H1 (cell line): ENCODE data around the gene COPZ2. TPM values are rescaled to one million over a fixed set of nuclear protein-coding genes. Genes with fewer than 3 reads are reported as not detected.
A peak's percentile ranks its signal among the peaks of the same experiment; 100 is the strongest.

Experiments
- CTCF ChIA-PET: fragments of 300-600 bp; sonication (Branson Sonifier 250); formaldehyde crosslinking; loops from one replicate; lab custom pipeline; 2021; ENCODE audit not compliant: partially characterized antibody; lab: Charles Lee
- POLR2A ChIA-PET: fragments of 300-600 bp; sonication (Branson Sonifier 250); formaldehyde crosslinking; loops from one replicate; lab custom pipeline; 2021; ENCODE audit warnings: inconsistent platforms; ENCODE audit not compliant: partially characterized antibody; lab: Charles Lee
- DNase-seq, 2 experiments: peaks; one replicate each; pipeline versions ENCODE4 v3.0.0 to v3.0.0-alpha.2; 2010 to 2022; ENCODE audit warnings: low spot score in 2 of 2, low read depth in 1 of 2, mixed read lengths in 1 of 2
- FAIRE-seq: peaks from 2 replicates; lab custom pipeline; 2011; peaks lifted over from hg19 to GRCh38; lab: Jason Lieb, UNC
- H2AFZ ChIP-seq: 2 replicates; pipeline ENCODE4 v1.8.1; 2012; ENCODE audit warnings: low read length, inconsistent platforms
- H2AK5ac ChIP-seq: 2 replicates; pipeline ENCODE4 v1.6.1; 2013; ENCODE audit warnings: low read depth, low read length
- H2BK120ac ChIP-seq: replicated peaks from 2 replicates; pipeline ENCODE3; 2013; ENCODE audit warnings: low read depth, low read length, inconsistent platforms
- H2BK12ac ChIP-seq: 2 replicates; pipeline ENCODE4 v1.6.1; 2013; ENCODE audit warnings: low read depth, low read length
- H2BK15ac ChIP-seq: 2 replicates; pipeline ENCODE4 v1.6.1; 2013; ENCODE audit warnings: low read length
- H2BK20ac ChIP-seq: 2 replicates; pipeline ENCODE4 v1.6.1; 2013; ENCODE audit warnings: low read length
- H2BK5ac ChIP-seq: 2 replicates; pipeline ENCODE4 v1.6.1; 2013; ENCODE audit warnings: low read depth, low read length
- H3K14ac ChIP-seq: 2 replicates; pipeline ENCODE4 v1.6.1; 2013; ENCODE audit warnings: inconsistent platforms; ENCODE audit not compliant: insufficient read length
- H3K18ac ChIP-seq: 2 replicates; pipeline ENCODE4 v1.6.1; 2013; ENCODE audit warnings: low read length; ENCODE audit errors: extremely low read depth
- H3K23ac ChIP-seq: 2 replicates; pipeline ENCODE4 v1.6.1; 2013; ENCODE audit warnings: inconsistent platforms; ENCODE audit not compliant: insufficient read length
- H3K23me2 ChIP-seq: 2 replicates; pipeline ENCODE4 v1.6.1; 2013; ENCODE audit warnings: low read depth, low read length
- H3K27ac ChIP-seq: 2 replicates; pipeline ENCODE4 v1.6.1; 2011; ENCODE audit warnings: low read depth, low read length, inconsistent platforms
- H3K27me3 ChIP-seq, 4 experiments: replicated peaks in 1 of 4; 1 replicate in 1 of 4; 2 replicates in 3 of 4; pipeline versions ENCODE4 v1.6.1 to v1.8.1; 2011 to 2013; ENCODE audit warnings: low read length in 3 of 4, mild to moderate bottlenecking in 3 of 4, inconsistent platforms in 2 of 4, mixed read lengths in 2 of 4, moderate library complexity in 1 of 4; ENCODE audit not compliant: control insufficient read depth in 3 of 4, insufficient read depth in 3 of 4; ENCODE audit errors: extremely low read depth in 1 of 4
- H3K36me3 ChIP-seq, 4 experiments: 2 replicates each; pipeline versions ENCODE4 v1.6.1 to v1.8.1; 2011 to 2013; ENCODE audit warnings: mild to moderate bottlenecking in 4 of 4, low read length in 3 of 4, moderate library complexity in 2 of 4, control low read depth in 1 of 4, inconsistent platforms in 1 of 4; ENCODE audit not compliant: insufficient read depth in 4 of 4, control insufficient read depth in 2 of 4
- H3K4ac ChIP-seq: replicated peaks from 2 replicates; pipeline ENCODE3; 2013; ENCODE audit warnings: low read length, low read depth, mixed read lengths, inconsistent platforms; ENCODE audit not compliant: insufficient read length
- H3K4me1 ChIP-seq, 4 experiments: replicated peaks in 1 of 4; 1 replicate in 1 of 4; 2 replicates in 3 of 4; pipeline versions ENCODE4 v1.6.1 to v1.8.1; 2011 to 2013; ENCODE audit warnings: low read length in 3 of 4, inconsistent platforms in 2 of 4, mixed read lengths in 1 of 4; ENCODE audit not compliant: insufficient read depth in 4 of 4, control insufficient read depth in 3 of 4
- H3K4me2 ChIP-seq, 2 experiments: 2 replicates each; pipeline versions ENCODE4 v1.6.1 to v1.8.1; 2011 to 2013; ENCODE audit warnings: low read depth in 2 of 2, low read length in 2 of 2, control low read depth in 1 of 2, inconsistent platforms in 1 of 2, mild to moderate bottlenecking in 1 of 2; ENCODE audit not compliant: insufficient read depth in 1 of 2
- H3K4me3 ChIP-seq, 4 experiments: fragments of 200-600, 300-600 bp in 1 of 4; sonication (generic), shearing (Covaris generic), sonication (Bioruptor Twin) in 1 of 4; 2 replicates each; pipeline versions ENCODE4 v1.5.1 to v1.8.1; 2011 to 2016; ENCODE audit warnings: low read length in 4 of 4, low read depth in 3 of 4, control low read depth in 2 of 4, inconsistent platforms in 2 of 4, mild to moderate bottlenecking in 2 of 4, mixed read lengths in 1 of 4, moderate library complexity in 1 of 4; ENCODE audit not compliant: insufficient read depth in 2 of 4; ENCODE audit errors: extremely low read depth in 1 of 4
- H3K56ac ChIP-seq: replicated peaks from 2 replicates; pipeline ENCODE3; 2013; ENCODE audit warnings: low read depth, mild to moderate bottlenecking, mixed read lengths, low read length, inconsistent platforms; ENCODE audit not compliant: insufficient read length
- H3K79me1 ChIP-seq: 2 replicates; pipeline ENCODE4 v1.6.1; 2013; ENCODE audit warnings: low read depth, low read length, control low read depth
- H3K79me2 ChIP-seq, 2 experiments: 2 replicates each; pipeline versions ENCODE4 v1.6.1 to v1.8.1; 2012 to 2013; ENCODE audit warnings: low read length in 2 of 2, mild to moderate bottlenecking in 2 of 2, inconsistent platforms in 1 of 2; ENCODE audit not compliant: insufficient read depth in 2 of 2, control insufficient read depth in 1 of 2
- H3K9ac ChIP-seq, 4 experiments: replicated peaks in 1 of 4; 1 replicate in 1 of 4; 2 replicates in 3 of 4; pipeline versions ENCODE4 v1.6.1 to v1.8.1; 2011 to 2013; ENCODE audit warnings: low read depth in 3 of 4, low read length in 3 of 4, control low read depth in 2 of 4, mild to moderate bottlenecking in 2 of 4, moderate library complexity in 2 of 4, inconsistent platforms in 1 of 4; ENCODE audit errors: extremely low read depth in 1 of 4
- H3K9me3 ChIP-seq, 2 experiments: 2 replicates each; pipeline versions ENCODE4 v1.6.1 to v1.8.1; 2012 to 2013; ENCODE audit warnings: mild to moderate bottlenecking in 2 of 2, moderate library complexity in 2 of 2, control low read depth in 1 of 2, inconsistent platforms in 1 of 2, low read depth in 1 of 2, low read length in 1 of 2, mixed read lengths in 1 of 2; ENCODE audit not compliant: insufficient read depth in 2 of 2
- H4K20me1 ChIP-seq, 2 experiments: replicated peaks in 1 of 2; 2 replicates each; pipeline versions ENCODE3 to v1.8.1; 2011 to 2013; ENCODE audit warnings: inconsistent platforms in 2 of 2, low read length in 2 of 2, mild to moderate bottlenecking in 1 of 2; ENCODE audit not compliant: insufficient read depth in 2 of 2, control insufficient read depth in 1 of 2
- H4K5ac ChIP-seq: 2 replicates; pipeline ENCODE4 v1.6.1; 2013; ENCODE audit warnings: low read length, low read depth, mixed read lengths, inconsistent platforms; ENCODE audit not compliant: insufficient read length
- H4K8ac ChIP-seq: 2 replicates; pipeline ENCODE4 v1.8.0; 2013; ENCODE audit warnings: mild to moderate bottlenecking, moderate library complexity, low read length, inconsistent platforms; ENCODE audit not compliant: insufficient read depth; ENCODE audit errors: extremely low read depth
- H4K91ac ChIP-seq: replicated peaks from 2 replicates; pipeline ENCODE3; 2013; ENCODE audit warnings: low read length, mixed read lengths, inconsistent platforms; ENCODE audit not compliant: insufficient read length
- ASH2L ChIP-seq: fragments of 200-600, 300-600 bp; sonication (generic); IDR thresholded peaks from one replicate; pipeline ENCODE4 v1.7.1; 2017; ENCODE audit warnings: low read length
- ATF2 ChIP-seq: IDR thresholded peaks from 2 replicates; pipeline ENCODE4 v1.6.1; 2012; ENCODE audit warnings: low read length, inconsistent platforms
- CREB1 ChIP-seq: IDR thresholded peaks from 2 replicates; pipeline ENCODE4 v1.6.1; 2012; ENCODE audit warnings: inconsistent platforms
- SP2 ChIP-seq: IDR thresholded peaks from 2 replicates; pipeline ENCODE4 v1.6.1; 2012; ENCODE audit warnings: mild to moderate bottlenecking, low read length, inconsistent platforms
- TAF7 ChIP-seq: optimal IDR thresholded peaks from 2 replicates; pipeline ENCODE3; 2011; ENCODE audit warnings: low read depth, mild to moderate bottlenecking, inconsistent platforms, low read length, moderate library complexity, borderline replicate concordance
- WGBS, 2 experiments: shearing (Covaris generic) in 1 of 2; methylation state at CpG; one replicate each; pipeline versions ENCODE4 v1.1.6 to v1.1.7; 2013 to 2015; ENCODE audit warnings: low lambda C conversion rate in 2 of 2, mixed read lengths in 2 of 2, inconsistent platforms in 1 of 2, low coverage in 1 of 2, missing lambda C conversion rate in 1 of 2; ENCODE audit not compliant: insufficient replicate concordance in 2 of 2, insufficient coverage in 1 of 2, insufficient read length in 1 of 2; ENCODE audit errors: extremely low coverage in 1 of 2, missing lambda C conversion rate in 1 of 2; 5-methylcytosine and 5-hydroxymethylcytosine counted together
- polyA plus RNA-seq, 7 experiments: library from polyadenylated mRNA; depleted of rRNA in 3 of 7; stranded (reverse) in 5 of 7; unstranded in 2 of 7; fragments of >200 nt in 5 of 7; fragments of 200-250 nt in 2 of 7; gene quantifications; 1 replicate in 5 of 7; 2 replicates in 1 of 7; 4 replicates in 1 of 7; pipeline versions ENCODE4 v1.2.1 to v1.2.3, GENCODE V29; 2011 to 2013; ENCODE audit warnings: missing spikeins in 2 of 7, mixed read lengths in 2 of 7
- total RNA-seq: library from RNA; stranded (reverse); fragmentation: NEBNext Ultra II Directional; extraction: Animal tissue kit (Norgen Biotek cat#: 25700); gene quantifications from 2 replicates; pipeline ENCODE4 v1.2.1, GENCODE V29; 2021

Gene COPZ2
- total and polyA plus RNA-seq, 2 of the 8 experiments (the other 6 are each of a cell fraction or from before 2014, with no cell fraction given), result 0.24 TPM; not detected in 1

- H3K4me3 ChIP-seq, result no peak overlapping the region
- no peak for TF ChIP-seq ATF2
- TF ChIP-seq SP2, result no peak
- TF ChIP-seq TAF7, result no peak
- no peak for TF ChIP-seq CREB1
- no peak for TF ChIP-seq ASH2L
- H3K79me2 ChIP-seq, result no peaks in the 10 kb centered on the region
- H3K79me1 ChIP-seq, result peaks cover 3% of the 10 kb centered on the region; the same call in 1 of the 2 replicates
- H3K4me1 ChIP-seq, result peaks cover 6 to 13% (median 10%) of the 10 kb centered on the region in 4 experiments
- H2BK120ac ChIP-seq, result no peak overlapping the region
- H3K4ac ChIP-seq, result no peak overlapping the region
- no peak overlapping the region for H3K23ac ChIP-seq
- H4K91ac ChIP-seq, result no peak overlapping the region
- no peak overlapping the region for H3K9ac ChIP-seq
- H3K27ac ChIP-seq, result 0 out of 2 replicates have a peak overlapping the region, but pooled peaks have one; percentile 22
- H3K23me2 ChIP-seq, result no peaks in the 10 kb centered on the region
- no peak overlapping the region for H2BK5ac ChIP-seq
- H4K5ac ChIP-seq, result no peak overlapping the region
- H2BK12ac ChIP-seq, result no peak overlapping the region
- H2BK15ac ChIP-seq, result no peak overlapping the region
- H3K9me3 ChIP-seq, result no peaks in the 10 kb centered on the region
- CTCF ChIA-PET, result interaction anchor here (0.6 to 40.5 kb wide), 11 partner anchors 12 to 139 kb away, joined by 3 to 1010 read pairs (median 3); partner anchors contain the start of genes CDK5RAP3, PNPO and PRR15L
- WGBS, 2 experiments, result 87% methylated on average over 11 of the region's 11 CpGs; no CpG with 5 or more reads in 1 of the 2 experiments
- H2BK20ac ChIP-seq, result no peak overlapping the region
- no peak overlapping the region for H3K14ac ChIP-seq
- FAIRE-seq (no peak), DNase-seq (no peak)
- POLR2A ChIA-PET, result interaction anchor here (1.0 to 2.5 kb wide), 5 partner anchors 12 to 87 kb away, joined by 3 to 12 read pairs (median 3); partner anchors contain the start of gene CDK5RAP3
- H2AK5ac ChIP-seq, result no peak overlapping the region
- H3K56ac ChIP-seq, result no peak overlapping the region
- no peaks in the 10 kb centered on the region for H4K20me1 ChIP-seq
- no peak overlapping the region for H3K18ac ChIP-seq
- no peak overlapping the region for H4K8ac ChIP-seq
- H3K36me3 ChIP-seq, result peaks cover 18 to 56% (median 37%) of the 10 kb centered on the region in 4 experiments; a peak in 7 of 8 replicates
- H2AFZ ChIP-seq, result no peak overlapping the region
- no peaks in the 10 kb centered on the region for H3K27me3 ChIP-seq
- H3K4me2 ChIP-seq, result no peak overlapping the region
Measured at GRCh38 chr17:47983492-47984223, 53.9 kb downstream of the COPZ2 start.
